Gastroesophageal sphincter (tissue), 3 donors: Measurements from ENCODE around the gene NOTCH2.

Source experiments
- CTCF ChIP-seq, 4 experiments: fragments of 200-600 bp in 2 of 4; fragments of 450-650 bp in 2 of 4; sonication (generic) in 1 of 4; IDR thresholded peaks; one replicate each; pipeline ENCODE4 v1.5.1; 2017 to 2019; ENCODE audit warnings: antibody characterized with exemption in 4 of 4, mild to moderate bottlenecking in 2 of 4, moderate library complexity in 2 of 4
- POLR2A ChIP-seq, 2 donors: fragments of 450-650 bp; IDR thresholded peaks; one replicate each; pipeline ENCODE4 v1.6.1; 2017; ENCODE audit warnings: antibody characterized with exemption in 2 of 2, mild to moderate bottlenecking in 2 of 2, moderate library complexity in 1 of 2
- POLR2AphosphoS5 ChIP-seq: sonication (generic); formaldehyde crosslinking; IDR thresholded peaks from one replicate; pipeline ENCODE4 v1.6.1; 2017; ENCODE audit warnings: antibody characterized with exemption

DNA sequence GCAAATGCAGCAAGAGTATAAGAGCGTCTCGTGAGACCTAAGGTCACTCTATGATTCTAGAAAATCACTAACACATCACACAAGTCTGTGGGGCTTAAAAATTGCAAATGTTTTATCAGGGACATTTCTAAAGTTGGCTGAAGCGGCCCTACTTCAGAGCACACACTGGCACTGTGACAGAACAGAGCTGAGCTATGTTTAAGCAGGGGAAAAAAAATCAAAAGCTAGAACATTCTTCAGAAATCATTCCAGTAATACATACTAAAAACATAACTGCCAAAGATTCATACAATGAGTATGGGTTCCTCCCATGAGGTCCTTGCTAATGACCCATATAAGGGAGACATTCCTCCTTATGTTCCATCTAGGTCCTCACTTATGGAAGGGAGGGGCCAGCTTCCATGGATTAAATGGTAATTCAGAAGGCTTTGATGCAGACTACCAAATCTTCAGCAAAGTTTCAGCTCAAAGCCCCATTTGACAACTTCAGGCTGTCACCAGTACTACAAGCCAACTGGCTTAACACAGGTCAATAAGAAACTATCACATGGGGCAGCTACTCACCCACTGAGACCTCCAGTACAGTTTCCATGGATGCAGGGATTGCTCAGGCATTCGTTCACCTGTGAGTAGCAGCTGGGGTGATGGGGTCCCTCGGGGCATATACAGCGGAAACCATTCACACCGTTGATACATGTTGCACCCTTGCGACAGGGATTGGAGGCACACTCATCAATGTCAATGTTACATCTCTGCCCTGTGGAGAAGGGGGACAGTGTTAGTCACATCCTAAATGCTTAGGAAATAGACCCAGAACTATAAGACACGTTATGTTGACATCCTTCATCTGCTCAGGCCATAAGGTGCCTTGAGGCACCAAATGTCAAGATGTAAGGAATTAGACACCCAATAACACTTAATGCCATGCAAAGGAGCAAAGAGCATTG lies 114.7 kb downstream of the NOTCH2 start:
- TF ChIP-seq POLR2AphosphoS5: no peak
- TF ChIP-seq CTCF (IDR thresholded peaks at IDR 0.05): no peak
- no peak for TF ChIP-seq POLR2A (IDR thresholded peaks at IDR 0.05)
